HCT116 (cell line): ENCODE results near the gene SNRNP70.

Experiments
- CTCF ChIP-seq, 3 experiments: fragments of 200-600 bp in 1 of 3; sonication (generic) in 1 of 3; IDR thresholded peaks in 2 of 3; conservative IDR thresholded peaks in 1 of 3; 2 replicates each; pipeline ENCODE4 v1.5.1; 2012 to 2017; ENCODE audit warnings: low read depth in 2 of 3, low read length in 2 of 3, antibody characterized with exemption in 1 of 3, borderline replicate concordance in 1 of 3, control low read depth in 1 of 3, mild to moderate bottlenecking in 1 of 3, mixed read lengths in 1 of 3, mixed run types in 1 of 3, moderate library complexity in 1 of 3; ENCODE audit not compliant: insufficient read depth in 1 of 3
- EZH2 ChIP-seq: fragments of 200-600 bp; sonication (generic); IDR thresholded peaks from 2 replicates; pipeline ENCODE4 v1.6.1; 2017; ENCODE audit warnings: antibody characterized with exemption, mixed run types
- EZH2phosphoT487 ChIP-seq: fragments of 200-600 bp; IDR thresholded peaks from 2 replicates; pipeline ENCODE4 v1.6.1; 2018; ENCODE audit warnings: antibody characterized with exemption, borderline replicate concordance

- TF ChIP-seq EZH2phosphoT487 (no peak), CTCF (IDR thresholded peaks at IDR 0.05 in 2 of 3, conservative IDR thresholded peaks at IDR 0.05 in 1 of 3; ENCODE audit: borderline replicate concordance in 1 of 3, insufficient read depth in 1 of 3, low read depth in 2 of 3, low read length in 2 of 3) (no peak), EZH2 (no peak)
Observed at GRCh38 chr19:49092686-49093085, 7.4 kb downstream of the SNRNP70 start.
